Activated naive CD8-positive, alpha-beta T cell treated with anti-CD3 and anti-CD28 coated beads for 36 hours (primary cell): Measurements from ENCODE around the gene STOX1. TPM values are rescaled to one million over a fixed set of nuclear protein-coding genes. Genes with fewer than 3 reads are reported as not detected.
"Not testable (repeated sequence)": the region's sequence is repeated elsewhere in the genome, so short reads cannot be mapped to it uniquely, and the experiment has no call there.

Experiments
- DNase-seq: peaks from one replicate; pipeline ENCODE4 v3.0.0; 2021
- H3K27ac Mint-ChIP-seq: one replicate; pipeline ENCODE4 v1.8.0; 2022; ENCODE audit warnings: mild to moderate bottlenecking, moderate library complexity, mixed read lengths
- H3K27me3 Mint-ChIP-seq: one replicate; pipeline ENCODE4 v1.8.0; 2022; ENCODE audit warnings: mild to moderate bottlenecking, mixed read lengths
- H3K36me3 Mint-ChIP-seq: one replicate; pipeline ENCODE4 v1.8.0; 2021; ENCODE audit warnings: mild to moderate bottlenecking, mixed read lengths
- H3K4me1 Mint-ChIP-seq: one replicate; pipeline ENCODE4 v1.8.0; 2021; ENCODE audit warnings: mixed read lengths
- H3K4me3 Mint-ChIP-seq: one replicate; pipeline ENCODE4 v1.8.0; 2022; ENCODE audit warnings: mild to moderate bottlenecking, moderate library complexity, mixed read lengths
- H3K9me3 Mint-ChIP-seq: one replicate; pipeline ENCODE4 v1.8.0; 2022; ENCODE audit warnings: mixed read lengths
- total RNA-seq, 2 experiments: library from RNA; stranded (reverse); gene quantifications; one replicate each; pipeline ENCODE4 v1.2.3, GENCODE V29; 2021

The STOX1 gene, protein sequence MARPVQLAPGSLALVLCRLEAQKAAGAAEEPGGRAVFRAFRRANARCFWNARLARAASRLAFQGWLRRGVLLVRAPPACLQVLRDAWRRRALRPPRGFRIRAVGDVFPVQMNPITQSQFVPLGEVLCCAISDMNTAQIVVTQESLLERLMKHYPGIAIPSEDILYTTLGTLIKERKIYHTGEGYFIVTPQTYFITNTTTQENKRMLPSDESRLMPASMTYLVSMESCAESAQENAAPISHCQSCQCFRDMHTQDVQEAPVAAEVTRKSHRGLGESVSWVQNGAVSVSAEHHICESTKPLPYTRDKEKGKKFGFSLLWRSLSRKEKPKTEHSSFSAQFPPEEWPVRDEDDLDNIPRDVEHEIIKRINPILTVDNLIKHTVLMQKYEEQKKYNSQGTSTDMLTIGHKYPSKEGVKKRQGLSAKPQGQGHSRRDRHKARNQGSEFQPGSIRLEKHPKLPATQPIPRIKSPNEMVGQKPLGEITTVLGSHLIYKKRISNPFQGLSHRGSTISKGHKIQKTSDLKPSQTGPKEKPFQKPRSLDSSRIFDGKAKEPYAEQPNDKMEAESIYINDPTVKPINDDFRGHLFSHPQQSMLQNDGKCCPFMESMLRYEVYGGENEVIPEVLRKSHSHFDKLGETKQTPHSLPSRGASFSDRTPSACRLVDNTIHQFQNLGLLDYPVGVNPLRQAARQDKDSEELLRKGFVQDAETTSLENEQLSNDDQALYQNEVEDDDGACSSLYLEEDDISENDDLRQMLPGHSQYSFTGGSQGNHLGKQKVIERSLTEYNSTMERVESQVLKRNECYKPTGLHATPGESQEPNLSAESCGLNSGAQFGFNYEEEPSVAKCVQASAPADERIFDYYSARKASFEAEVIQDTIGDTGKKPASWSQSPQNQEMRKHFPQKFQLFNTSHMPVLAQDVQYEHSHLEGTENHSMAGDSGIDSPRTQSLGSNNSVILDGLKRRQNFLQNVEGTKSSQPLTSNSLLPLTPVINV
- under 1 TPM; 0.35 to 0.64 TPM for total RNA-seq

DNA sequence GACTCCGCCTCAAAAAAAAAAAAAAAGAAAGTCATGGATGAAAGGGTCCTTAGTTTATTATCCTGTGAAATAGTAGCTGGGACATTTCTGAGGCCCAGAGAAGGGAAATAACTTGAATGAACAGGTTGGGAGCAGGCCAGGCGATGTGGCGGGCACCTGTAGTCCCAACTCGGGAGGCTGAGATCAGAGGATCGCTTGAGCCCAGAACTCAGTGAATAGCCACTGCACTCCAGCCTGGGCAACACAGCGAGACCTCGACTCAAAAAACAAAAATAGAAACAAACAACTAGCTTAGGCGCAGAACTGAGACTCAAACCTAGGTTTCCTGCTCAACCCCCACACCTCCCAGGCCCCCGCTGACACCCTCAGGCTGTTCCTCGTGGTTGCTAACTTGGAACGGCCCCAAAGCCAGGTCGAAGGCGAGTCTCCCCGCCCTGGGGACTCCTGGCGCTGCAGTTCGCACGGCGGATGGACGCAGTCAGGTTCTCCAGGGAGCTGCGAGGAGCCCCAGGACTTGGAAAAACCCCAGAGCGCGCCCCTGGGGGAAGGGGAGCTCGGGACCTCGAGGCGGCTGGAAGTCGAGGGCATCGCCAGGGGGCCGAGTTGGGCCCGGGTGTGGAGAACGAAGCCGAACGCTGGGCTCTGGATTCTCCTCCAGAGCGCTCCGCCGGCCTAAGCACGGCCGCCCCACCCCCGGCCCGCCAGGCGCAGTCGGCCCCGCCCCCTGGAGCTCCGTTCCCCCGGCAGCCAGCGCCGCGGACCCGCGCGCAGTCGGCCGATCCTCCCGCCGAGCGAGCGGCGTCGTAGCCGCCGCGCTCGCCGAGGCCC lies at the start of gene STOX1:
TSS of gene STOX1 (plus strand) at position 768 of the 828 bp plus-strand sequence. CDS start 93 bp downstream, outside the sequence.
- Mint-ChIP-seq H3K4me3 (peak within 1 kb of the TSS; percentile 74), H3K4me1 (peaks cover 5% of the 10 kb centered on the region), H3K9me3 (no peaks in the 10 kb centered on the region), H3K27ac (peak within 1 kb of the TSS; percentile 20), H3K36me3 (no peaks in the 10 kb centered on the region), H3K27me3 (peaks cover 16% of the 10 kb centered on the region)
- peak; percentile 73 for DNase-seq

DNA sequence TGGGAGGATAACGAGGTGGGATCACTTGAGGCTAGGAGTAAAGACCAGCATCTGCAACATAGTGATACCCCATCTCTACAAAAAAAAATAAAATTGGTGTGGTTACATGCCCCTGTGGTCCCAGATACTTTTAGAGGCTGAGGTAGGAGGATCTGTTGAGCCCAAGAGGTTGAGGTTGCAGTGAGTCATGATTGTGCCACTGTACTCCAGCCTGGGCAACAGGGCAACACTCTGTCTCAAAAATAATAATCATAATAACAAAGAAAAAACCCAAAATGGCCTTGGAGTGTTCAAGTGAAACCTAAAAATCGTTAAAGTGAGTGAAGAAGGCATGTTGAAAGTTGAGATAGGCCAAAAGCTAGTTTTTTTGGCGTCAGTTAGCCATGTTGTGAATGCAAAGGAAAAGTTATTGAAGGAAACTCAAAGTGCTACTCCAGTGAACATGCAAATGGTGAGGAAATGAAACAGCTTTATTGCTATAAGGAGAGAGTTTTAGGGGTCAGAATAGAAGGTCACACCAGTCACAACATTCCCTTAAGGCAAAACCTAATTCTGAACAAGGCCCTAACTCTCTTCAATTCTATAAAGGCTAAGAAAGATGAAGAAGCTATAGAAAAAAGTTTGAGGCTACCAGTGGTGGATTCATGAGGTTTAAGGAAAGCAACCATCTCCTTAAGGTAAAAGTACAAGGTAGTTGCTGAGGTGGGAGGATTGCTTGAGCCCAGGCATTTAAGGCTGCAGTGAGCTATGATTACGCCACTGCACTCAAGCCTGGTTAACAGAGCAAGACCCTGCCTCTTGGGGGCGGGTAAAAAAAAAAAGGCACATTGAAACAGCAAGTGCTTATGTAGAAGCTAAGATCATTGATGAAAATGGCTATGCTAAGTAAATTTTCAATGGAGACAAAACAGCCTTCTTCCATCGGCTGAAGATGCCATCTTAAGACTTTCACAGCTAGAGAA lies 45.4 kb upstream of the STOX1 start:
- Mint-ChIP-seq H3K4me3 (no peak overlapping the region), H3K36me3 (peaks cover 34% of the 10 kb centered on the region), H3K27ac (no peak overlapping the region), H3K4me1 (peaks cover 1% of the 10 kb centered on the region), H3K27me3 (no peaks in the 10 kb centered on the region), H3K9me3 (no peaks in the 10 kb centered on the region)
- no peak for DNase-seq

- no peak overlapping the region for H3K27ac Mint-ChIP-seq
- DNase-seq = no peak
- H3K36me3 Mint-ChIP-seq = peaks cover 27% of the 10 kb centered on the region
- no peak overlapping the region for H3K4me3 Mint-ChIP-seq
- no peaks in the 10 kb centered on the region for H3K27me3 Mint-ChIP-seq
- peaks cover 1% of the 10 kb centered on the region for H3K4me1 Mint-ChIP-seq
- no peaks in the 10 kb centered on the region for H3K9me3 Mint-ChIP-seq
Measured at GRCh38 chr10:68784476-68784875, 42.9 kb upstream of the STOX1 start.

GRCh38 chr10:68787813-68788212 lies 39.5 kb upstream of the STOX1 start:
- Mint-ChIP-seq H3K27me3 (no peaks in the 10 kb centered on the region), H3K9me3 (no peaks in the 10 kb centered on the region), H3K36me3 (peaks cover 13% of the 10 kb centered on the region), H3K4me1 (no peaks in the 10 kb centered on the region), H3K27ac (no peak overlapping the region), H3K4me3 (no peak overlapping the region)
- DNase-seq = no peak

- no peaks in the 10 kb centered on the region for H3K27me3 Mint-ChIP-seq
- H3K36me3 Mint-ChIP-seq = peaks cover 14% of the 10 kb centered on the region
- no peaks in the 10 kb centered on the region for H3K4me1 Mint-ChIP-seq
- no peaks in the 10 kb centered on the region for H3K9me3 Mint-ChIP-seq
- H3K27ac Mint-ChIP-seq = no peak overlapping the region
- H3K4me3 Mint-ChIP-seq = no peak overlapping the region
- no peak for DNase-seq
Measured at GRCh38 chr10:68790476-68790875, 36.9 kb upstream of the STOX1 start.

DNA sequence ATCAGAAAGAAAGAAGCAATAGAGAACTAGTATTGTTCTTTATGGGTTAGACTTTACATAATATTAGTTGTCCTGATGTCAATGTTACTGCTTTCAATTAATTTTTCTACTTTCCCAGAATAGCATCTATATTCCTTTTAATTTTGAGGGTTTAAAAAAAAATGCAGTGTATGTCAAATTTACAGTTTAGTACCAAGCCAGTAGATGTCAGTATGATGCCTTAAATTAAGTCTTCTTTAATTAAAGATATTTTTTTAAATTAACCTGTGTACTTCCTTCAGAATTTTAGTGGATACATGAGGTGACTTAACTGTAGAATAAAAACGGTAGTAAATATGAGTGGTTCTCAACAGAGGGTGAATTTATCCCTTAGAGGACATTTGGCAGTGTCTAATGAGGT lies 35.2 kb upstream of the STOX1 start:
- DNase-seq = no peak
- Mint-ChIP-seq H3K9me3 (no peaks in the 10 kb centered on the region), H3K27ac (no peak overlapping the region), H3K27me3 (no peaks in the 10 kb centered on the region), H3K36me3 (peaks cover 7% of the 10 kb centered on the region), H3K4me3 (no peak overlapping the region), H3K4me1 (no peaks in the 10 kb centered on the region)

- H3K36me3 Mint-ChIP-seq = peaks cover 7% of the 10 kb centered on the region
- H3K4me3 Mint-ChIP-seq = no peak overlapping the region
- DNase-seq = no peak
- H3K27me3 Mint-ChIP-seq = no peaks in the 10 kb centered on the region
- H3K4me1 Mint-ChIP-seq = peaks cover 4% of the 10 kb centered on the region
- H3K9me3 Mint-ChIP-seq = no peaks in the 10 kb centered on the region
- H3K27ac Mint-ChIP-seq = no peak overlapping the region
Measured at GRCh38 chr10:68795886-68796532, 31.3 kb upstream of the STOX1 start.

GRCh38 chr10:68796605-68797004 lies 30.7 kb upstream of the STOX1 start:
- H3K9me3 Mint-ChIP-seq = no peaks in the 10 kb centered on the region
- peaks cover 6% of the 10 kb centered on the region for H3K36me3 Mint-ChIP-seq
- no peak overlapping the region for H3K27ac Mint-ChIP-seq
- no peak overlapping the region for H3K4me3 Mint-ChIP-seq
- DNase-seq = no peak
- H3K27me3 Mint-ChIP-seq = no peaks in the 10 kb centered on the region
- peaks cover 4% of the 10 kb centered on the region for H3K4me1 Mint-ChIP-seq

- peaks cover 4% of the 10 kb centered on the region for H3K36me3 Mint-ChIP-seq
- no peak for DNase-seq
- no peaks in the 10 kb centered on the region for H3K27me3 Mint-ChIP-seq
- no peaks in the 10 kb centered on the region for H3K9me3 Mint-ChIP-seq
- no peak overlapping the region for H3K4me3 Mint-ChIP-seq
- H3K4me1 Mint-ChIP-seq = peaks cover 4% of the 10 kb centered on the region
- no peak overlapping the region for H3K27ac Mint-ChIP-seq
Measured at GRCh38 chr10:68800211-68800610, 27.1 kb upstream of the STOX1 start.

DNA sequence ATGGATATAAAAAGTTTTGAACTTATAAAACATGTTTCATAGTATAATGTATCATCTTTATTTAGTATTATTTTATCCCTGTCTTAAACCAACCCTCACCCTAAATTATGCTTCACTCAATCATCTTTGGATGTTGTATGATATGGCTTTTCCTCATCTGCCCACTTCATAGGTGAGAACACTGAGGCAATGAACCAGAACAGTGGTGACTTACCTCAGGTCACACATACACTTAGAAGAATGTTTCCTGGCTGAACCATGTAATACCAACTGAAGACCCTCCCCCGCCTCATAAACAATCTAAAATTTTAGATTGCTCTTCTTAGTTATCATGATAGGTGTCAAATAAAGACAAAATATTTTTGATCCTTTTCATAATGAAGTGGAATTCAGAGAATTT lies 22.6 kb upstream of the STOX1 start:
- no peaks in the 10 kb centered on the region for H3K36me3 Mint-ChIP-seq
- H3K4me3 Mint-ChIP-seq = no peak overlapping the region
- no peak overlapping the region for H3K27ac Mint-ChIP-seq
- no peak for DNase-seq
- H3K9me3 Mint-ChIP-seq = no peaks in the 10 kb centered on the region
- H3K4me1 Mint-ChIP-seq = no peaks in the 10 kb centered on the region
- H3K27me3 Mint-ChIP-seq = no peaks in the 10 kb centered on the region

DNA sequence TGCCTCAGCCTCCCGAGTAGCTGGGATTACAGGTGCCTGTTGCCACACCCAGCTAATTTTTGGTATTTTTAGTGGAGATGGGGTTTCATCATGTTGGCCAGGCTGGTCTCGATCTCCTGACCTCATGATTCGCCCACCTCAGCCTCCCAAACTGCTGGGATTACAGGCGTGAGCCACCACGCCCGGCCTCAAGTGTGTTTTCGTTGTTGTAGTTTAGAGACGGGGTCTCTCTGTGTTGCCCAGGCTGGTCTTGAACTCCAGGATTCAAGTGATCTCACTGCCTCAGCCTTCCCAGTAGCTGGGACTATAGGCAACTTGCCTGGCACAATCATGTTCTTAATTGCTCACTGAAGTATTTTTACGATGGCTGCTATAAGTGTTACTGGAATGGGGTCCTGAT lies 16.5 kb upstream of the STOX1 start:
- not testable (repeated sequence) for H3K36me3 Mint-ChIP-seq, H3K27ac Mint-ChIP-seq, H3K27me3 Mint-ChIP-seq, DNase-seq, H3K9me3 Mint-ChIP-seq, H3K4me1 Mint-ChIP-seq, H3K4me3 Mint-ChIP-seq

DNA sequence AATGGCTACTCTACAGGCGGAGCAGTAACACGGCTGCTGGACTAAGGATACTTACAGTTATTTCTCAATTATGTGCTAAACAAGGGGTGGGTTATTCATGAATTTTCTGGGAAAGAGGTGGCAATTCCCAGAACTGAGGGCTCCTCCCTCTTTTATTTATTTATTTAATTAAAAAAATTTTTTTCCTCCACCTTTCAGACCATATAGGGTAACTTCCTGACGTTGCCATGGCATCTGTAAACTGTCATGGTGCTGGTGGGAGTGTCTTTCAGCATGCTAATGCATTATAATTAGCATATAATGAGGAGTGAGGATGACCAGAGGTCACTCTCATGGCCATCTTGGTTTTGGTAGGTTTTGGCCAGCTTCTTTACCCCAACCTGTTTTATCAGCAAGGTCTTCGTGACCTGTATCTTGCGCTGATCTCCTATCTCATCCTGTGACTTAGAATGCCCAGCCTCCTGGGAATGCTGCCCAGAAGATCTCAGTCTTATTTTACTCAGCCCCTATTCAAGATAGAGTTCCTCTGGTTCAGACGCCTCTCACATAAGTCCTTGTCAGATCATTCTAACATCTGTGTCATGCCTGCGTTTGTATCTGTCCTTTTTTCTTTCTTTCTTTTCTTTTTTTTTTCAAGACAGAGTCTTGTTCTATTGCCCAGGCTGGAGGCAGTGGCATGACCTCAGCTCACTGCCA lies 15.9 kb upstream of the STOX1 start:
- no peak overlapping the region for H3K4me3 Mint-ChIP-seq
- H3K36me3 Mint-ChIP-seq = no peaks in the 10 kb centered on the region
- H3K4me1 Mint-ChIP-seq = no peaks in the 10 kb centered on the region
- H3K9me3 Mint-ChIP-seq = no peaks in the 10 kb centered on the region
- no peak for DNase-seq
- peaks cover 4% of the 10 kb centered on the region for H3K27me3 Mint-ChIP-seq
- peak overlapping the region; percentile 45 for H3K27ac Mint-ChIP-seq

- H3K4me1 Mint-ChIP-seq = no peaks in the 10 kb centered on the region
- no peaks in the 10 kb centered on the region for H3K36me3 Mint-ChIP-seq
Measured at GRCh38 chr10:68812420-68812819, 14.9 kb upstream of the STOX1 start.

More at GRCh38 chr10:68812420-68812819, 14.9 kb upstream of the STOX1 start:
- Mint-ChIP-seq H3K27ac (no peak overlapping the region), H3K9me3 (no peaks in the 10 kb centered on the region), H3K4me3 (no peak overlapping the region), H3K27me3 (peaks cover 4% of the 10 kb centered on the region)
- no peak for DNase-seq
